GM18498 (cell line): ENCODE data around the gene CCM2L.
"Not testable (repeated sequence)": the region's sequence is repeated elsewhere in the genome, so short reads cannot be mapped to it uniquely, and the experiment has no call there.

Source experiments
- ATAC-seq: cut with Tn5 transposase; IDR thresholded peaks from one replicate; pipeline ENCODE4 v1.9.1; 2021; ENCODE audit warnings: mild to moderate bottlenecking, moderate library complexity; ENCODE audit not compliant: unreplicated experiment

The CCM2L gene

DNA sequence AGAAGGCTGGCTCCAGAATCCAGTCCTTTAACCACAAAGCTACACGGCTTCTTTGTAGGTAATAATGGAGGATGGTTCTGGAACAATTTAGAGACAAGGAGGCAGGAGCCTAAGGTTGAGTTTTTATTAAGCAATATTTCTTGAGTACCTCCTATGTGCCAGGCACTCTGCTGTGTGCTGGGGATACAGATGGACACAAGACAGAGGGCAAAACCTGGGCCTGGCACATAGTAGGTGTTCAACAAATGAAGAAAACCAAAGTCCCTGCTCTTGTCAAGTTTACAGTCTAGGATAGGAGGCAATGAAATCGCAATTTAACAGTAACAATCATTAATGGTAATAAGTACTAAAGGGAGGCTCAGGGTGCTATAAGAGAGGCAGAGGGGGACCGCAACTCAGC, 17.4 kb downstream of the CCM2L start:
- ATAC-seq = no peak

DNA sequence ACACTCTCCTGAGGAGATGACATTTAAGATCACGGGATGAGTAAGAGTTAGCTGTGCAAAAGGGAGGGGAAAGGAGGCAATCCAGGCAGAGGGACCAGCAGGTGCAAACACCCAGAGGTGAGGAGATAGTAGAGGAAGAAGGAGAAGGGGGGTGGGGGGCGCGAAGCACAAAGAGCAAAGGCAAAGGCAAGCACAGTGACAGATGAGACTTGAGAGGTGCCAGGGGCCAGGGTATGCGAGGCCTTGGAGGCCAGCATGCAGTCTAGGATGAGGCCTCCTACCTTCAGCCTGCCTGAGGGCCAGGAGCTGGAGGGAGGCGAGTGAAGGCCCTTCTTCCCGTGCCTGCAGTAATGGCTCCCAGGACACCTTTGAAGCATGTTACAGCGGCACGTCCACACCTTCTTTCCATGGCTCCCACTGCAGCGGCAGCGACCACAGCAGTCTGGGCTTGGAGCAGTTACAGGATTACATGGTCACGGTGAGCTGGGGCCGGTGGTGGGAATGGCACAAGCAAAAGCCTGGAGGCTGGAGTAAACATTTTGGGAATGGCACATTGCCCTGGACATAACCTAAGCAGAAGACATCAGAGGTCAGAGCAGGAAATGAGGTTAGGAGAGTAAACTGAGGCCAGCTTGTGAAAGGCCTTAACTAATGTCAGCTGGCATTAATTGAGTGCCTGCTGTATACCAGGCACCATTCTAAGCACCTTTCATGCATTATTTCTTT, 18.6 kb downstream of the CCM2L start:
- no peak for ATAC-seq

DNA sequence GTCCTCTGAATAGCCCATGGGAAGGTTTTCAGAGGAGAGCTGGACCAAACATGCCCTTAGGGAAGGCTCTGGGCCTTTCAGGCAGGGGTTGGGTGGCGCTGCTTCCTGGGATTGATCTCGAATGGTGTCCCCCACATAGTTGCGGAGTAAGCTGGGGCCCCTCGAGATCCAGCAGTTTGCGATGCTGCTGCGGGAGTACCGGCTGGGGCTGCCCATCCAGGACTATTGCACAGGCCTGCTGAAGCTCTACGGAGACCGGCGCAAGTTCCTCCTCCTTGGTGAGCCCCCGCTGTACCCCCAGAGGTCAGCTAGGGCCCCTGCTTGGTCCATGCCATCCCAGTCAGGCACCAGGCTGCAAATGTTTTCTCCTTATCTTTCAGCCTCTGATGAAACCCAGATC, 19.3 kb downstream of the CCM2L start:
- ATAC-seq = no peak

DNA sequence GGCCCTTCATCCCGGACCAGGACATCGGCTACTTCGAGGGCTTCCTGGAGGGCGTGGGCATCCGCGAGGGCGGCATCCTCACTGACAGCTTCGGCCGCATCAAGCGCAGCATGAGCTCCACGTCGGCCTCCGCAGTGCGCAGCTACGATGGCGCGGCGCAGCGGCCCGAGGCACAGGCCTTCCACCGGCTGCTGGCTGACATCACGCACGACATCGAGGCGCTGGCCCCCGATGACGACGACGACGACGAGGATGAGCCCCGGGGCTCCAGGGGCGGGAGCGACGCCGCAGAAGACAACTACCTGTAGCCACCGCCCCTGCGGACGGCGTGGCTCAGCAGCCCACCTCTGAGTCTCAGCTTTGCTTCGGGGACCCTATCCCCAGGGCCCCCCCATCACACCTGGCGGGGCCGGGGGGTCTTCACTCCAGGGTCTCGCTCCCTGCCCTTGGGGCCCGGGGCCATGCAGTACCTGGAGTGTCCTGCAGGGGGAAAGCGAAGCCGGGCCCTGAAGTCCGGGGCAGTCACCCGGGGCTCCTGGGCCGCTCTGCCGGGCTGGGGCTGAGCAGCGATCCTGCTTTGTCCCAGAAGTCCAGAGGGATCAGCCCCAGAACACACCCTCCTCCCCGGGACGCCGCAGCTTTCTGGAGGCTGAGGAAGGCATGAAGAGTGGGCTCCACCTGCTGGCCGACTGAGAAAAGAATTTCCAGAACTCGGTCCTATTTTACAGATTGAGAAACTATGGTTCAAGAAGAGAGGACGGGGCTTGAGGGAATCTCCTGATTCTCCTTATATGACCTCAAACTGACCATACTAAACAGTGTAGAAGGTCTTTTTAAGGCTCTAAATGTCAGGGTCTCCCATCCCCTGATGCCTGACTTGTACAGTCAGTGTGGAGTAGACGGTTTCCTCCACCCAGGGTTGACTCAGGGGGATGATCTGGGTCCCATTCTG, 21.0 kb downstream of the CCM2L start:
- no peak for ATAC-seq

DNA sequence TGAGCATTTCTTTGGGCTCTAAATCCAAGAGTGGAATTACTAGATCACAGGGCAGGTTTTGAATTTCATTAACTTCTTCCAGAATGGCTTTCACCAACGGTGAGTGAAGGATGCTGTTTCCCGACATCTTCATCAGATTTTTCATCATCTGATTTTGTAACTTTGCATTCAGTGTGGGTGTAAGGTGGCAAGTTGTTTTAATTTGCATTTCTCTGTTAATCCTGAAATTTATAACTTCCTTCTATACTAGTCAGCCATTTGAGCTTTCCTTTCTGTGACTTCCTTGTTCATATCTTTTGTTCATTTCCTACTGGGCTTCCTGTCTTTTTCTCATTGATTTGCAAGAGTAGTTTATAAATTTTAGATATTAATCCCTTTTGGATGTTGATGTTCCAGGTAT, 23.1 kb downstream of the CCM2L start:
- no peak for ATAC-seq

DNA sequence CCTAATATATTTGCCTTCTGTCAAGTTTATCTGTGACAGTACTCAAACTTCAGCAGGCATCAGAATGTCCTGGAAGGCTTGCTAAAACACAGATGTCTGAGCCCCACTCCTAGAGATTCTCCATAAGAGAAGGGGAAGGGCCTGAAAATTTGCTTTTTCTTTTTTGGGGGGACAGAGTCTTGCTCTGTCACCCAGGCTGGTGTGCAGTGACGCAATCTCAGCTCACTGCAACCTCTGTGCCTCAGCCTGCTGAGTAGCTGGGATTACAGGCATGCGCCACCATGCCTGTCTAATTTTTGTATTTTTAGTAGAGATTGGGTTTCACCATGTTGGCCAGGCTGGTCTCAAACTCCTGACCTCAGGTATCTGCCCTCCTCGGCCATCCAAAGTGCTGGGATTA, 23.5 kb downstream of the CCM2L start:
- not testable (repeated sequence) for ATAC-seq

DNA sequence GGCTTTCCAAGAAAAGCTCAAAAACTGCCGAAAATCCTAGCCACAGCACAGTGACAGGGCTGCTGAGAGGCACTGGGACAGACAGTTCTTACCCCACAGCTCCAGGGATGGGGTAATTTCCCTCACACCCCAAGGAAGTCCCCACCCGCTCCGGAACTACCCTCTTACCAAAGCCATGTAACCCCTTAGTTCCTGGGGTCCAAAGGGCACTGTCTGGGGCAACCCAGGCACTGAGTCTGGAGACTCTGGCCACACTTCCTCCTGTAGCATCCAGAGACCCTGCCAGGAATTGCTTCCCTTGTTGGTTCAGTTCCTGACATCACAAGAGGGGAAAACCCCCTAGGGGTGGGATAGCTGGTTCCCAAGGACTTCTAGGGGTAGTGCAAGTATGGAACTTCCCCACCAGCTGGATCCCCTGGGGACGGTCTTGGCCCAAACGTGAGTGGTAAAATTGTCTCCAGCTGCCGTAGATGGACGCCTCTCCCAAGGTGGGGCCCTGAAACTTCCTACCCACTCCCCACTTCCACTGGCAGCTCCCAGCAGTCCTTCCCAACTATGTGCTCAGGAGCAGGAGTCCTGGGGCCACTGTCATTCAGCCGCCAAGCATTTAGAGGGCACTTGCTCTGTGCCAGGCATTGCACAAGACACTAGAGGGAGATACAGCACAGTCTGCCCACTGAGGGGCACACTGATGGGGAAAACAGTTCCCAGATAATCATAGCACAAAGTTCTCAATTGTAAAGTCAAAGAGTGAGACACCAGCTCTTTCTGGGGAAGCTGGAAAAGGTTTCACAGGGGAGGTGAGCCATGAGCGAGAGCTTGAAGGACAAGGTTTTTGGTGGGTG, 24.6 kb downstream of the CCM2L start:
- ATAC-seq = no peak

DNA sequence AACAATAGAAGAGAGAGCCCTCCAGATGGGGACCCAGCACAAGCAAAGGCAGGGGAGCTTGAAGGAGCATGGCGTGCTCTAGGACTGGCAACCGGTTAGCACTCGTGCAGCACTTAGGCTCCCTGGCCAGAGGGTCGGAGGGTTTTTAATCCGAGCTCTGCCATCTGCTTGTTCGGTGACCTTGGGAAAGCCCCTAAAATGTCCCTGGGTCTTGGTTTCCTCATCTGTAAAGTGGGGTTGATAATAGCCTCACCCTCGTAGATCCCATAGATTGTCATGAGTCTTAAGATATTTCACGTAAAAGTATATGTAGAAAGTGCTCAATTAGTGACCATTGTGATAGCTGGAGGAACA, 25.2 kb downstream of the CCM2L start:
- ATAC-seq = no peak

DNA sequence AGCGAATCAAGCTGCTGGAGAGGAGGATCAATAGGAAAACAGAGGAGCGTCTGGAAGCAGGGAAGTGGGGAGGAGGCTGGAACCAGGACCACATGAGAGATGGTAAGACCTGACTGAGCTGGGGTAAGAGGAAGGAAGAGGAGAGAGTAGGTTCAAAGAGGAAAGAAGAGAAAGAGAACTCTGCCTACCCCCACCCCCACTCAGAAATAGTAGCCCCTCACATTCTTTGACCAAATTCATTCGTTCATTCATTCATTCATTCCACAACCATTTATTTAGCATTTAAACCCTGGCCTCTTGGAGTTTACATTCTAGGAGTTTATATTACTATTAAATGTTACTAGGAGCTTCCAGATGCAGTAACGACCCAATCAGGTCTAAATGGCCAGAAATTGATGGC, 26.0 kb downstream of the CCM2L start:
- no peak for ATAC-seq

DNA sequence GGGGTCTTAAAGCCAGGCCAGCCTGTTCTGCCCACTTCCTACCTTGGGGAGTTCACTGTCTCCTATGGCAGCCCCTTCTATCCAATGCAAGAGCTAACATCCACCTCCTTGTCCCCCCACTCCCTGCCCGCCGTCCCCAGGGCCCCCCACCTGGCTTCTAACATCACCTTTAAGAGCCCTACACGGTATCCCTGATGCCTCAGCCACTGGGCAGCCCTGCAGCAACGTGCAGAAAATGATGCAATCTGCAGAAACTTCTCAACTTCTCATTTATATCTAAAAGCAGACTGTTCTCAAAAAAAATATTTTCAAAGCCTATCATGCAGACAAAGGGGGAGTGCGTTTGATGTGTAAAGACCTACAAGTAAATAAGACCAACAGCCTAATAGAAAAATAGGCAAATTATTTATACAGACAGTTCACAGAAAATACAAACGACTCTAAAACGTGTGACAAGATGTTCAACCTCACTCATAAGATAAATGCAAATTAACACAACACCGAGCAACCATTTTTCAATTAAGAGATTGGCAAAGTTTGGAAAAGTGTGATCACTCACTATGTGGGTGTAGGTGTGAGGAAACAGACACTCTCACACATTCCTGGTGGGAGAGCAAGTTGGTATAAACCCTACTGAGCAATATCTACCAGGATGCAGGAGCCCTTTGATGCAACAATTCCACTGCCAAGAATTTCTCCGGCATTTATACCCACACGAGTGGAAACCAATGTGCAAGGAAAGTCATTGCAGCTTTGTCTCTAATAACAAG, 26.7 kb downstream of the CCM2L start:
- no peak for ATAC-seq

DNA sequence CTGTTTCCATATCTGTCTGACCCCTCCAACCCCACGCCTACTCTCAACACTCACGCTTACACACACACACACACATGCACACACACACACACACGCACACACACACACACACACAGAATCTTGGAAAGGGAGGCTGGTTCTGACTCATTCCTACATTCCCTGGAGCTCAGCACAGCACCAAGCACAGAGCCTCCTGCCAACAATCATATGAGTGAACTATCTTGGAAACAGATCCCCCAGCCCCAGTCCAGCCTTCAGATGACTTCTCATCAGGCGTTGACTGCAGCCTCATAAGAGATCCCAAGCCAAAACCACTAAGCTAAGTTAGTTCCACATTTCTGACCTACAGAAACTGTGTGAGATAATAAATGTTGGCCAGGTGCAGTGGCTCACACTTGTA, 27.7 kb downstream of the CCM2L start:
- no peak for ATAC-seq

DNA sequence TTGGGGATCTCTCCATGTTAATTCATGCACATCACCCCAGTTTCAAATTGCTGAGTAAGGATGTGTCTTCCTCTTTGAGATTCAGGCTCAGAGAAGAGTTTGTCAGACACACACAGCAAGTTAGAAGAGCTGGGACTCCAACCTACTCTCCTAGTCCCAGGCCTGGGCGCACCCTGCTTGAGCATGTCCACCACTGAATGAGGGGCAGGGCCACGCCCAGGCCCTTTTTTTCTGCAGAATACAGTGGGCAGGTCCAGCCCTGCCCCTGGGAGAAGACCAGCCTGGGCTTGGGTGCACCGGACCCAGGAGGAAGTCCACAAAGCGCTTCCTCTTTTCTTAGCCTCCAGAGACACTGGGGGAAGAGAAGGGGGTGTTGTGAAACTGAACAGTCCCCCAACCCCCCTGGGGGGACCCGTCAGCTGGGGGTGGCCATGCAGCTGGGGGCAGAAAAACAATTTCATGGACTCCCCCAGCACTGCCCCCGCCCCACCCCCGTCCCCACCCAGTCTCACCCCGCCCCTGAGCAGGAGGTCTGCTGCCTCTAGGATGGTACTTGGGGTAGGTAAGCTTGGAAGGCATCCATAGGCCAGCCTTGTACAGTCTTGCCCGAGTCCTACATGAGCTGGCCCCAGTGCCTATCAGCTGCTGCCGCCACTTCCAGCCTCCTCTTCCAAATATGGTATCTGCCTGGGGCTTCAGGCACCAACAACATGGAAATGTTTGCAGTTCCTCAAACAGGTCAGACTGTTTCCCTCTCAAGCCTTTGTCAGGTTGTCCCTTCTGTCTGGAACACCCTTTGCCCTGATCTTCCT, 30.1 kb downstream of the CCM2L start:
- ATAC-seq = no peak

DNA sequence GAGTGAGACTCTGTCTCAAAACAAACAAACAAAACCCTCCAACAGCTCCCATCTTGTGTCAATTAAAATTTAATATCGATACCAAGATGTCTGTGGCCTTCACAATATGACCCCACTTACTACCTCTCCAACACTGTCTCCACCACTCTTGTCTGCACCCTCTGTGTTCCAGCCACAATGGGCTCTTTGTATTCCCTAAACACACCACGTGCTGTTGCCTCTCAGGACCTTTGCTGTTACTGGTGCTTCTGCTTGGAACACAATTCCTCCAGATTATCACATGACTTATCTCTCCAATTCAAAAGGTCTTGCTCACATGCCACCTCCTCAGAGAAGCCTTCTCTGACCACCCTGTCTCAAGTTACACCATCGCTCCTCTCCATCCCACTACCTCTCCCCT, 35.8 kb downstream of the CCM2L start:
- ATAC-seq = no peak

DNA sequence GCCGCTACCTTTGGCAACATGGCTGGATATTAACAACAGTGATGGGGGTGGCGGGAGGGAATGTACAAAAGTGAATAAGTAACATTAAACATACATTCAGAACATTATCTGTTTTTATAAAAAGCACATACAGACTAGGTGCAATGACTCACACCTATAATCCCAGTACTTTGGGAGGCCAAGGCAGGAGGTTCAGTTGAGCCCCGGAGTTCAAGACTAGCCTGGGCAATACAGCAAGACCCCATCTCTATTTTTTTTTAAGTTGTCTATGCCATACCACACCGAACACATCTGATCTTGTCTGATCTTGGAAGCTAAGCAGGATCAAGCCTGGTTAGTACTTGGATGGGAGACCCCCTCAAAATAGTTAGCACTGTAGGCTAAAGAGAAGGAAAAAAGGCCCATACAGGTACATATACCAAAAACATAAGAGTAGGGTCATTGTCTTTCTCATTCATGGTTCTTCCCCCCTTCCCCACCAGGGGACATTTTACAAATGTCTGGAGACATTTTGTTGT, 40.1 kb downstream of the CCM2L start:
- no peak for ATAC-seq

DNA sequence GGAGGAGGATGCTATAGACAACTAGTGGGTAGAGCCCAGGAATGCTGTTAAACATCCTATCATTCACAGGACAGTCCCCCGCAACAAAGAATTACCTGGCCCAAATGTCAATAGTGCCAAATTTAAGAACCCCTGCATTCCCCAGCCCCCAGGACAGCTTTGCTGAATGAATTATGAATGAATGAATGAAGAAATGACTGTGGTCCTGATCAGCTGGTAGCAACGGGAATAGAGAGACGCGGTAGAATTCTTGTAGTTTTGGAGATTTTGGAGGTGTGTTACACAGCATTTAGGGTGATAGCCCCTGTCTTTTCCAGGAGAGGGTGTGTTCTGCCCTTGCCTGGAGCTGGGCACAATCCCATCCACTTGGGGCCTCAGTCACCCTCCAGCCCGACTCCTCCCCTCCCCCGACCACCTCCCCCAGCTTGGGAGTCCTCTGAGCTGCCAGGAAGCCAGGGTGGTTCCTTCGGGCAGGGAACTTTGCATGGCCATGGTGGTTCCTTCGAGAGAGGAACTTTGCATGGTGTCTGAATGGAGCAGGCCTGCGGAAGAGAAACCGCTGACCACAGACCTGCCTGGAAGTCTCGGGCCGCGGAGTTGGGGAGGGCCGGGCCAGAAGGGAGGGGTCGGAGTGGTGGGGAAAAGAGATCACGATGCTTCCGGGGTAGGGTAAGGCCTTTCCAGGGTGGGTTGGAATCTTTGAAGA, 40.8 kb downstream of the CCM2L start:
- no peak for ATAC-seq

DNA sequence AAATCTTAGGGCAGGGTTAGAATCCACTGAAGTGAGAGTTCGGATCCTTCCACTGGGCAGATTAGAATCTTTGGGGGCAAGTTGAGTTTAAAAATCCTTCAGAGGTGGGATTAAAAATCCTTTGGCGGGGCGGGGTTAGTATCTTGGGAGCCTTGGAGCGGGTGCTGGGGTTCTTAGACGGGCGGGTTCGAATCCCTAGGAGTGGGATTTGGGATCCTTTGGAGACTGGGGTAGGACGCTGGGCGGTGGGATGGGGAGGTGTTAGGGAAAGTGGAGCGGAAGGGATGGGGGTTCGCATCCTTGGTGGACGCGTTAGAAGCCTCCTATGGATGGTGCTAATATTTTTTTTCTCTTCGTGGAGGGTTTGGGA, 41.5 kb downstream of the CCM2L start:
- ATAC-seq = no peak

DNA sequence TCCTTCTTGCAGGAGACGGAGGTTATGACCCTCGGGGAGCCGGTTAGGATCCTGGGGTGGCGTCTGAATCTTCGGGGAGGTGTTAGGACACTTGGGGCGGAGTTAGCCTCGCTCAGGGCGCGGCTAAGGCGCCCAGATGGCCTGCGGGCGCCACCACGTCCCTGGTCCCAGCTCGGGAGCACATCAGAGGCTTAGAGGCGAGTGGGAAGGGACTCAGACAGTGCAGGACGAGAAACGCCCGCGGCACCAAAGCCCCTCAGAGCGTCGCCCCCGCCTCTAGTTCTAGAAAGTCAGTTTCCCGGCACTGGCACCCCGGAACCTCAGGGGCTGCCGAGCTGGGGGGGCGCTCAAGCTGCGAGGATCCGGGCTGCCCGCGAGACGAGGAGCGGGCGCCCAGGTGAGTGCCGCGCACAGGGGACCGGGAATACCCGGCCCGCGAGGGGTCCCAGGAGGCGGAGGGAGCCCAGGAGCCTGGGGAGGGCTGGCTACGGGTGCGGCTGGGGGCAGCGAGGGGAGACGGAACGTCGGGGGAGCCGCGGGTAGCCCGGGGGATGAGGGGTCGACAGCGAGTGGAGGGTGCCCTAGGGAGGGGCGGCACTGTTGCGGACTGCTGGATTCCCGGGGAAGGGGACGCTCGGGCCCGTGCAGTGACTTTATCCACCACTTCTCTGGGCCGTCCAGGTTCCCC, 42.0 kb downstream of the CCM2L start, which contains the start of gene HCK:
Gene HCK, plus strand, starts transcription at position 153 of the 688 bp plus-strand sequence.
- no peak for ATAC-seq

DNA sequence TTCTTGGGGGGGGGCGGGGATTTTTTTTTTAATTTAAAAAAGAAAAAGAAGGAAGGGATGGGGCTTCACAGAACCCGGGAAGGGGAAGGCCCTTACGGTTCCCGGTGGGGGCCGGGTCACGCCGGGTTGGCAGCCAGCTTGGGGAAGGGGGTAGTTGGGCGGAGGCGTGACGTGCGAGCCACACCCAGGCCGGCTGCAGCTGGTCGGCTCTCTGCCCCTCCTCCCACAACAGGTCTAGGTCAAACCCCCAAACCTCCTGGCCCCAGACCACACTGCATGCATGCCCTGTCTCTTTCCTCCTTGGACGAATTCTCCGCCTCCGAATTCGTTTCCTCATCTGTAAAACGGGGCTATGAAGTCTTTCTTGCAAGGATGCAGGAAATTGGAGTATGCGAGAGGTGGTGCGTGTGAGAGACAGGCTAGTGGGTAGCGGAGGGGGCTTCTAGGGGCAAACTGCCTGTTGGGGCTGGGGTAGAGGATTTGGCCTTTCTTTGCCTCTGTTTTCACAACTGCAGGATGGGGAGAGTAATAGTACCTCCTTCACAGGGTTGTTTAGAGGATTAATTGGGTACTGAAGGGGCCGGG, 42.6 kb downstream of the CCM2L start:
- ATAC-seq = no peak
